NCI-H1417 (cell line): Measurements from ENCODE around the gene ZDHHC8.

Experiments
- DNase-seq, 3 experiments: peaks; one replicate each; lab custom pipeline; 2025; lab: John Stamatoyannopoulos, UW

ZDHHC8 gene

DNA sequence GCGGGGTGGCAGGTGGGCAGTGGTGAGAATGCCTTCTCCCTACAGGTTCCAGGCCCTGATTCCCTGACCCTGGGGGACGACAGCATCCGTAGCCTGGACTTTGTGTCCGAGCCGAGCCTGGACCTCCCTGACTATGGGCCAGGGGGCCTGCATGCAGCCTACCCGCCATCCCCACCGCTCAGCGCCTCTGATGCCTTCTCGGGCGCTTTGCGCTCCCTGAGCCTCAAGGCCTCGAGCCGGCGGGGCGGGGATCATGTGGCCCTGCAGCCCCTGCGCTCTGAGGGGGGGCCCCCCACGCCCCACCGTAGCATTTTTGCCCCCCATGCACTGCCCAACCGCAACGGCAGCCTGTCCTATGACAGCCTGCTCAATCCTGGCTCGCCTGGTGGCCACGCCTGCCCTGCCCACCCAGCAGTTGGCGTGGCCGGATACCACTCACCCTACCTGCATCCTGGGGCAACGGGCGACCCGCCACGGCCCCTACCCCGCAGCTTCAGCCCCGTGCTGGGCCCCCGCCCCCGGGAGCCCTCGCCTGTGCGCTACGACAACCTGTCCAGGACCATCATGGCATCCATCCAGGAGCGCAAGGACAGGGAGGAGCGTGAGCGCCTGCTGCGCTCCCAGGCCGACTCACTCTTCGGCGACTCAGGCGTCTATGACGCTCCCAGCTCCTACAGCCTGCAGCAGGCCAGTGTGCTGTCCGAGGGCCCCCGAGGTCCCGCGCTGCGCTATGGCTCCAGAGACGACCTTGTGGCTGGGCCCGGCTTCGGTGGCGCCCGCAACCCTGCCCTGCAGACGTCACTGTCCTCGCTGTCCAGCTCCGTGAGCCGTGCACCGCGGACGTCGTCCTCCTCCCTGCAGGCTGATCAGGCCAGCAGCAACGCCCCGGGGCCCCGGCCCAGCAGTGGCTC lies 11.4 kb downstream of the ZDHHC8 start:
- DNase-seq = no peak

DNA sequence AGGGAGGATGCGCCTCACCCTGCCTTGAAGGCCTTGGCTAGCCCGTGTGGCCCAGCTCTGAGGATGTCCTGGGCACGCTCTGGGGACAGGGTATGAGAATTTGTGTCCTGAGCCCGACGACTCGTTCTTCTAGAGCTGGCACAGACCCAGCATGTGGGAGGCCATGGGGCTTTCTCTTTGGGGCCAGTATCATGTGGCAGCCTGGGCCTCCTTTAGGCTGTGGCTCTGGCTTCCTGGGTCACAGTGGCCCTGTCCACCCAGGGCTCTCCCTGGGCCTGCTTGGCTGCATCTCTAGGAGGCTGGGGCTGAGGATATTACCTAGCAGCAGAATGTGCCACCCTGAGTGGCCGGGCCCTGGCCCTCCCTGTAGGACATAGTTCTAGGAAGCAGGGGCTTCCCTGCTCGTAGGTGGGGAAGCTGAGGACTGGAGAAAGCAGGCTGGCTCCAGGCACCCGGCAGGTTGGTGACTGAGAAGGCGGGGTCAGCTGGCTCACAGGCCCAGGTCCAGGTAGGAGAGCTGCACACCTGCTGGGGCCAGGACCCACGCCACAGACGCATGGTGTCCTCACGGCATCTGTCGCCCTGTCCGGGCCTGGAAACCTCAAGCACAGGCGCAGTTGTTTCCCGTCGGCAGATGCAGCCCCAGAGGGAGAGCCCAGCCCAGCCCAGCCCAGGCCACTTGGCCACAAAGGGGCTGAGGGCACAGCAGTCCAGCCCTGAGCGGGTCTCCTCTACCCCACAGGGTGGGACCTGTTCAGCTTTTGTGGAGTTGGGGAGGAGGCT lies 12.5 kb downstream of the ZDHHC8 start:
- no peak for DNase-seq

DNA sequence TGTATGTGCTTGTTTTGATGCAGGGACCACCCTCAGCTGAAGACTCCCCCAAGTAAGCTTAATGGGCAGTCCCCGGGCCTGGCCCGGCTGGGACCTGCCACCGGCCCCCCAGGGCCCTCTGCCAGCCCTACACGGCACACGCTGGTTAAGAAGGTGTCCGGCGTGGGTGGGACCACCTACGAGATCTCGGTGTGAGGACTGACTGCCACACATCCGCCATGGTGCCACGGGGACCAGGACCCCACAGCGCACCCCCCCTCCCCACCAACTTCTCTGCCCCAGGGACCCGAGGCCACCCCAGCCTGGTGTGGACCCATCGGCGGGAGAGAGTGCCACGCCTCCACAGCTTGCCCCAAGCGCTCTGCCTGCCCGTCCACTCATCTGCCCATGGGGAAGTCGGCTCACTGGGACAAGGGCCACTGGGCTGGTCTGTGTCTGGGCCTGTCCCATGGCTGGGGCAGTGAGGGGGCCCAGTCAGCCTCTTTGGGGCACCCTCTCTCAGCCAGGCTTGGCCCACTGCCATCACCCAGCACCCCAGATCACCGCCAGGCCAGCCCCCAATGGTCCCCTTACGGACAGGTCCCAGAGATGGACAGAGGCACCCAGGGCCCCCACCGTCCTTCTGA lies 13.7 kb downstream of the ZDHHC8 start:
- no peak for DNase-seq

DNA sequence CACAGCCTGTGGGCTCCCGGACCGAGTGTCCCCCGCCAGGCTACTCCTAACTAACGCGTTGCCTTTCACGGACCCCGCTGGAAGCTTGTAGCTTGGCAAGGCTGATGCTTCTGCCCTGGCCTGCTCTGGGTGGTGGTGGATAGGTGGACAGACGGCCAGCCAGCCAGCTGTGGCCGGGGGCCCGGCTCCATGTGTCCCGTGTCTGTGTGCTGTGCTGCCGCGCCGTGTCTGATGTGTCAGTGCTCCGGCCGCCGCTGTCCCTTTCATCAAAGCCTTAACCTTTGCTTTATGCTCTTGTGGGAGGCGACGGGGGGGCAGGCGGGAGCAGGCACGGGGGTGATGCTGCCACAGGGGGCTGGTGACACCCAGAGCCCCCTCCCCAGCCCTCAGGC lies 14.2 kb downstream of the ZDHHC8 start:
- no peak for DNase-seq

DNA sequence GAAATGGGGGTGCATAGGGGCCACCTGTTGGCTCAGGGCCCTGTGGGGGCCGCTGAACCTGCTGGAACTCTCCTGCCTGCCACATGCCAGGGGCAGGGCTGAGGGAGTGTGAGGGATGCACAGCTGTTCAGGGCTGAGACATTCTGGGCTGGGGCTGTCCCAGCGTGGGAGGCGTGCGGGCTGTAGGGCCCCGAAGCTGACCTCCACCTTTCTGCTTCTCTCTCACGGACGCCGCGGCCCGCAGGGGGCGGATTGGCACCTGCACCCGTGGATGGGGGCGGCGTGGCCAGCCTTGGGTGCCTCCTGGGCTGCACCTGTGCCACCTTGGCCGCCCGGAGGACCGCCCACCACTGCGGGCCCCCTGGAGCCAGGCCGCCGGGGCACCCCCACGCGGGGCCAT lies 15.2 kb downstream of the ZDHHC8 start:
- DNase-seq = no peak

DNA sequence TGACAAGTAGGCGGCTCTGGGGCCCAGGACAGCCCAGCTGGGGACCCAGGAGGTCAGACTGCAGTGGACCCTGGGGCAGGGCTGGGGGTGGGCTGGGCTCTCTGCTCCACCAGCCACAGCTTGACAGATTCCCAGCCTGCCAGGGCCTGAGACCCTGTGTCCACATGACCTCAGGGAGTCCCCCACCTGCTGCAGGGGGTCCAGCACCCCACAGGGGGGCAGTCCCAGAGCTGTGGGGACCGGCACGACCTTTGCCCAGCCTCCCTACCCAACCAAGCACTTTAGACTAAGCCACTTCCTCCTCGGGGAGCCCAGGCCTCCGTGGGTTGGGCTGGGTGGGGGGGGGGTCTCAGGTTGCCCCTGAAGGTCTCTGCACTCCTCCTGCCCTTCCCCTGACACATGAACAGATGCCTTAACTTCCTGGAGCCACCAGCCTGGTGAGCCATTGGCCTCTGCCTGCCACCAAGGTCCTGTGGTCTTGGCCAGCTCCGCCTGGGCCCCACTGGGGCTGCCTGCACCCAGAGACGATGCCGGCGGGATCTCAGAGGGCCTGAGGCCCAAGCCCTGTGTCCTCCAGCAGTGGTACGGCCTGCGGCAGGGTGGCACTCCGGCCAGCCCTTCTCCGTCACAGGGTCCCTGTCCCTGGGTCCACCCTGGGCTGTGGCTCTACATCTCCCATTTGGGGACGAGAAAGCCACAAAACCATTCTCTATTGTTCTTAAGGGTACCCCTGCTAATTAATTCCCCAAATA lies 15.8 kb downstream of the ZDHHC8 start:
- DNase-seq = no peak

DNA sequence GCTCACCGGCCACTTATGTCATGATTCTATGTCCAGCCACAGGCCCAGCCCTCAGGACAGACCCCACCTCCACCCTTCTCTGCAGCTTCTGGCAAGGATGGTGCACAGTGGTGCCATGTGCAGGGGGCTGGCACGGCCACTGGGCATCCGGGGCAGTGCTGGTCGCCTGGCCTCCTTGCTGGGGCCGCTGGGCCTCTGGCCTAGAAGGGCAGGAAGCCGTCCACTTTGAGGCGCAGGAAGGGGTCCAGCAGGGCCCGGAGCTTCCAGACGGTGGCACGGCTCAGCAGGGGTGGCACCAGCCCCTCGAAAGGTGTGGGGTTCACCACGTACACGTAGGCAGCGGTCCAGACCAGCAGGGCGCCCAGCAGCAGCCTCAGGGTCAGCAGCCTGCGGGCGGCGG lies 16.8 kb downstream of the ZDHHC8 start:
- no peak for DNase-seq

DNA sequence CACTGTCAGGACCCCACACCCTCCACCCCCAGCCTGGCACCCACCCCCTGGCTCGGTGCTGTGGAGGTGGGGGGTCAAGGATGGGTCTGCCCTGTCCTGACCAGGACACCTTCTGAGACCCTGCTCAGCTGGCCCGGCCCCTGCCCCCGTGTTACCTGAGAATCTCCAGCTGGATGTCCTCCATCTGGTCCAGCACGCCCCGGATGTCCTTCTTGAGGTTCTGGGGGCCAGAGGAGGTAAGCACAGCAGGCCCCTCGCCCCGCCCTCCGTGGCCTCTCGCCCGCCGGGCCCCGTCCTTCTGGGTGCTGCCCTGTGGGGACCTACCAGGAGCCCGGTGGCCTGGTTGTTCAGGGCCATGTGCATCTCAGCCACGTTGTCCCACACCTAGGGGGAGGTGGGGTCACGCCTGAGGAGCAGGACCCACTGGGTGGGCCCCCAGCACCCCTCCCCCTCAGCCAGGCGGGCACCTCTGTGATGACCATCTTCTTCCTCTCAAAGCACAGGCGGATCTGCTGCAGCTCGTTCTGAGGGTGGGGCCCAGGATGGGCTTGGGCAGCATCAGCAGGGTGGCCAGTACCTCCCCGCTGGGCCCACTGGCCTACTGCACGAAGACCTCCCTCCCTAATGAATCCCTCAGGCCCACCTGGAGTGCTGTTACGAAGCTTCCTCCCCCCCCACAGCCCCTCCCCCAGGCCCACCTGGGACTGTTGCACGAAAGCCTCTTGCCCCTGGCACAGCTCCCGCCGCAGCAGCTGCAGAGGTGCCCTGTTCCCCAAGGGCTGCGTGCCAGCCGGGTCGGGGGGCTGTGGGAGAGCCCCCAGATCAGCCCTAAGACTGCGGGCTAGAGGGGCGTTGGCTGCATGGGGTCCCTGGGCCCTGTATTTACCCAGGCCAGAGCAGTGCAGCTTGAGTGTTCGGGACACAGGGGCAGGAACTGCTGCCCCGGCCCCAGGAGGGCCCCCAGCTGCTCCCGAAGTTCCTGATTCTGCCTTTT lies 17.9 kb downstream of the ZDHHC8 start:
- no peak for DNase-seq

DNA sequence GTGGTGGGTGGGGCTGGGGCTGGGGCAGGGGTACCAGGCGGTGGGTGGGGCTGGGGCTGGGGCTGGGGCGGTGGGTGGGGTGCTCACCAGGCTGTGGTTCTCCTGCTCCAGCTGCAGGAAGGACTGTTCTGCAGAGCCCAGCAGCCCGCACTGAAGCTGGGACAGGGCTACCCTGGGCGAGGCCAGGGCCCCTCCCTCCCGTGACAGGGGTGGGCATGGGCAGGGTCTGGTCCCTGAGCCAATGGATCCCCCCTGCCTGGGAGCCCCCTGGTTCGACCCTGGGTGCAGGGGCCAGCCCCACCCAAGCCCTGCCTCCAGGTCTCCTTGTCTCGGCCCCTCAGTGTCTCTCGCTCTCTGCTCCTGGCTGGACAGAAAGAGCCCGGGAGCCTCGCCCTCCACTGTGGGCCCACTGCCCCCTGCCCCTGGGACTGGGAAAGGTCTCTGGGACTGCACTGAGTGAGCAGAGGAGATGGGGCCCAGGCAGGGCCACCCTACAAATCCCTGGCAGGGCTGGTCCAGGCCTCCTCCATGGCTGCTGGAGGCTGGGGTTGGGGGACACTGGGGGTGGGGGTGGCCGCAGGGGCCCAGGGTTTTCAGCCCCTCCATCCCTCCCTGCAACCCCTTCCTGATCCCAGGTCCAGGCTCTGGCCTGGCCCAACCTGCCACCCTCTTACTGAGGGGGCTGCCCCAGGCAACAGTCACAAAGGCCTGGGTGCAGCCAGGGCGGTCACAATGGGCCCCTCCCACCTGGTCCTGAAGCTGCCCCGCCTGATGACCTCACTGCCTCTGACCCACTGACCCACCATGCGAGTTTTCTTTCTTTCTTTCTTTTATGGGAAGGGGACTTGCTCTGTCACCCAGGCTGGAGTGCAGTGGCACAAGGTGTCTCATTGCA lies 19.0 kb downstream of the ZDHHC8 start, which contains the start of gene CCDC188:
CCDC188 (minus strand) TSS at position 675 of the 895 bp plus-strand sequence; CDS start at position 606, 69 bp downstream.
- no peak for DNase-seq

DNA sequence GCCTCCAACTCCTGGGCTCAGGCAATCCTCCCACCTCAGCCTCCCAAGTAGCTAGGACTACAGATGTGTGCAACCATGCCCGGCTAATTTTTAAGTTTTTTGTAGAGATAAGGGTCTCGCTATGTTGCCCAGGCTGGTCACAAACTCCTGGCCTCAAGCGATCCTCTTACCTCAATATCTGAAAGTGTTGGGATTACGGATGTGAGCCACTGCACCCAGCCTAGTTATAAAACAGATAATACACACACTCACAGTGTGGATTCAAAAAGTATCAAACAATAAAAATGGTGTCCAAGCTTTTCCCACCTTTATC lies 19.6 kb downstream of the ZDHHC8 start:
- DNase-seq = no peak

DNA sequence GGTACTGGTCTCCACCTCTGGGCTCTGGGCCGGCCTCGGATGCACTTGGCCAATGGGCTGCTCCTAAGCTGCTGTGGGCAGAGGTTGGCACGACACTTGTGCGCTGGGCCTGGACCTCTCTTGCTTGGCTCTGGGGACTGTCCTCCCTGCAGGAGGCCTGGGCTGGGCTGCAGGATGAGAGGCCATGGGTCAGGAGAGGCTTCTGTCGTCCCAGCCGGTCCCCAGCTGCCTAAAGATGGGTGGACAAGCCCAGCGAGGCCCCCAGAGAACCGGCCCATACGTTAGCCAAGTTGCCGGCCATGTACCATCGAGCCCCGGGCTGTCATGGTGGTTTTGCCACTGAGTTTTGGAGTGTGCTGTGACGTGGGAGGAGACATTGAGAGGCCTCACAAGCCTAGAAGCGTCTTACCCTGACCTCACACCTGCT lies 20.9 kb downstream of the ZDHHC8 start:
- no peak for DNase-seq

DNA sequence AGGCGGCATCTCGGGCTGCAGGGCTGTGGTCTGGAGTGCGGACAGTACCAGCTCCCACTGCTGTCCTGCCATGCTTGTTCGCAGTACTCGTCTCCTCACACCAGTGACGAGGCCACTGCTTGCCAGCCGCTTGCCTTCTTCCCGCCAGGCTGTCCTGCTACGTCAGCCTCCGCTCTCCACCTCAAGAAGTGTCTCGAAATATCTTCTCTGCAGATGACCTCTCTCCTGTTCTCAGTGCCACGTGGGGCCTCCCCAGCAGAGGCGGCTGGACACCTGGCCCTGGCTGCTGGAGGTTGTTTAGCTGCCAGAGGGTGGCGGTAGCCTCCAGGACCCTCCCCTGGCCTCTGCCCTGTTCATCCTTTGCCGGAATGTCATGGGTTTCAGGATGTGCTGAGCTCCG lies 22.3 kb downstream of the ZDHHC8 start:
- no peak for DNase-seq

DNA sequence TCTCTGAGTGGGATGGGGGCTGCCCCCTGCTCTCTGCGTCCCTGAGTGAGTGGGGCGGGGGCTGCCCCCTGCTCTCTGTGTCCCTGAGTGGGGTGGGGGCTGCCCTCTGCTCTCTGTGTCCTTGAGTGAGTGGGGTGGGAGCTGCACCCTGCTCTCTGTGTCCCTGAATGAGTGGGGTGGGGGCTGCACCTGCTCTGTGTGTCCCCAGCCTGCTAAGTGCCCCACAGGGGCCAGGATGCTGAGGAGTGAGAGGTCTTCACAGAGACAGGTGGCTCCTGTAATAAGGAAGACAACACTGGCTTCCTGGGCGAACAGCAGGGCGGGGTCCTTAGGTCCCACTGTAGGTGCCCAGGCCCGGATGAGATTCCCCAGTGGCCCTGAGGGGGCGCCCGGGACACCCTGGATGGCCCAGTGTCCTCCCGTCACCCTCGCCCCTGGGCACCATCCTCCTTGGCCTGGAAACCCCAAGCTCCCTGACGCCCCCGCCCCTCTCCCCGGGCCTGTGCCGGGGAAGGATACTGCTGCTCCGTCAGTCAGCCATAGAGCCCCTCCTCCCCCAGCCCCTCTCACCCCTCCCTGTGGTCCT lies 23.1 kb downstream of the ZDHHC8 start:
- DNase-seq = peak in 2 of 3 experiments; percentile 59 to 70

DNA sequence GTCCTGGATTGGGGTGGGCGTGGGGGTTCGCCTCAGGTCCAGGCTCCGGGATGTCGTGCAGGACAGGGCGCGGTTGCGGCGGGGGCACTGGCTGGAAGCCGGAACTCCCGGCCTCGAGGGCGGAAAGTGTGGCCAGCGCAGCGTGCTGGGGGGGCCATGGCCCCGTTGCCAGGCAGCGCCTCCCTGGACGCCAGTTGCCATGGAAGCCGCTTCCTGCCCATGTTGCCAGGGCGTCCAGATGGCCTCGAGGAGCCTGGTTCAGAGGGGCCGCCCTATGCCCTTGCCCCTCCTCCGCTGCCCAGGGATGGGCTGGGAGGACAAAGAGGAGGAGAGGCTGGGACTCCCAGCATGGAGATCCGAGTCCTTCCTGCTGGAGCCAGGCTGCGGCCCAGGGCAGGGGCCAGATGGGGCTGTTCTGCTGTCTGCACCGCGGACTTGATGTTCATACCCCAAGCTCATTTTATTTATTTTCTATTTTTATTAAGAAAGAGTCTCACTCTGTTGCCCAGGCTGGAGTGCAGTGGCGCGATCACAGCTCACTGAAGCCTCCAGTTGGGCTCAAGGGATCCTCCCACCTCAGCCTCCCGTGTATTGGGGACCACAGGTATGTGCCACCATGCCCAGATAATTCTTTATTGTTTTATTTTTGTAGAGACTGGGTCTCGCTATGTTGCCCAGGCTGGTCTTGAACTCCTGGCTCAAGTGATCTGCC lies 23.9 kb downstream of the ZDHHC8 start:
- peak; percentile 60 to 95 (median 87) for DNase-seq

DNA sequence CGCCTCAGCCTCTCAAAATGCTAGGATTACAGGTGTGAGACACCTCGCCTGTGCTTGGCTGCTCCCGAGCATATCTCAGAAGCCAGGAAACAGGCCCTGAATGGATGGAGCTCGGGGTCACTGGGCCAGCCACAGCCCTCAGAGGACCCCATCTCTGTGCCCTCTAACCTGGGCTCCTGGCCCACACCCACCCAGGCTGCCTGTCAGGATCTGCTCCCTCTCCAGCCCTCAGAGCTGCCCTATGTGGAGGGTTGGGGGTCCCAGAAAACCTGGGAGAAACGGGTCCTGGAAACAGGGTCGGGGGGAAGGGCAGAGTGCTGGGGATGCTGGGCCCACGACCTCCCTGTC lies 24.4 kb downstream of the ZDHHC8 start:
- no peak for DNase-seq

DNA sequence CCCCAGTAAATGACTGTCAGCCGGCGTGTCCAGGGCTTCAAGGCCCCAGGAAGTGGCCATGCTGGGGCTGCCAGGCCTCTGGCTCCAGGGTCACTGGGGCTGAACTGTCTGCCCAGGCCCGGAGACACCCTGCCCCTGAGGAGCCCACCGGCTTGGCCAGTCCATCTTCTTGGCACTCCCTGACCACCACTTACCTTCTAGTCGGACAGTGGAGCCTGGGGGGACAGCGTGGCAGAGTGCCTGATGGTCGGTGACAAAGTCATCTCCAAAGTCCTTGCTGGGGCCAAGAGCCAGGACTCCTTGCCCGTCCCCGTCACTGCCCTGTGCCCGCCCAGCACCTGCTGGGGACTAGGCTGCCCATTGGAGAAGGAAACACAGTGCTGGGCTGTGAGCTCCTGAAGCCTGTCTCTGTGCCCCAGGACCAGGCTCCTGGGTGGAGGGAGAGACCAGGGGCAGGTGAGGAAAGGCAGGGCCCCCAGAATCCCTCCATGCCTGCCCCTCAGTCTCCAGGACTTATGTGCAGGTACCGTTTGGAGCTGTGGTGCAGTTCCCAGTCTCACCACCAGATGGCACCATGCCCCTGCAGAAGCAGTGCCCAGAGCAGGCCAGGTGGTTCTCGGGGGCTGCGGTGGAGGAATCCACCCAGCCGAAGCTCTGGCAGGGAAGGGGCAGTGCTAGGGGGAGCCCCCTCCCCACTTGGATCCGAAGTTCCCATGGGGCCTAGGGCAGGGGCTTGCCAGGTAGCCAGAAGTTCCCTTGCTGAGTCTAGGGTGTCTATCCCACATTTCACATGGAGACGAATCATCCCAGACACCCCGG lies 25.2 kb downstream of the ZDHHC8 start:
- peak; percentile 60 to 74 (median 63) for DNase-seq

DNA sequence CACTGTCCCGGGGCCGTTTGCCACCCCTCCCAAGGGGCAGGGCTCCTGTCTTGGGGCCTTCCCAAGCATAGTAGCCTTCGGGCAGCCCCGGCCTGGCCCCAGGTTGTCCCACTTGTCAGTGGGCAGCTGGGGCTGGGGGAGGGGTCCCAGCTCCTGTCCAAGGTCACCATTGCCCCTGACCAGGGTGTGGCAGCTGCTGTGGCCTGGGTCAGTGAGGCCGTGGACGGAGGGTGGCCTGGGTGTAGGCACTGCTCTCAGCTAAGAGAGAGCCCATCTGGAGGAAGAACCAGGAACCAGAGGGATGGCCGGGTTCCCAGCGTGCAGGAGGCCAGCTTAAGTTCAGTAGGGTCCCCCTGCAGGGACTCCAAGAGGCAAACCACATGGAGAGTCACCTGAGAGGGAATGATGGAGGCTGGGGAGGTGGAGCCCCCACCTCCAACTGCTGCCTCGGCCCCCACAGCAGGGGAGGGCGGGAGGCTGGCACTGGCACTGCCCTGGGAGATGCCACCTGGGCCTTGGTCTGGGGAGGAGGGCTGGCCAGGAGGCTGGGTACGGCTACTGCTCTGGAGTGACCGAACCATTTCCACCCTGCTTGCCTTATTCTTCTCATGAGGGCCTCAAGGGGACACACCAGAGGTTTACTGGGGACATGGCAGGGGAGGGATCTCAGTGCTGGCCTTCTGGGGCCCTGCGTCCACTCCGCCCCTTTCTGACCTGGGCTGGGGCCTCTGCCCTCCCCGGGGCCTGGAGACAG lies 26.0 kb downstream of the ZDHHC8 start:
- no peak for DNase-seq
